H1 (cell line): Measurements from ENCODE around the gene HIGD2A. TPM values are rescaled to one million over a fixed set of nuclear protein-coding genes. Genes with fewer than 3 reads are reported as not detected.

Source experiments
- BCL11A ChIP-seq, 2 experiments: IDR thresholded peaks; one replicate each; pipeline ENCODE4 v1.6.1; 2011; ENCODE audit warnings: low read depth in 2 of 2, low read length in 2 of 2, mild to moderate bottlenecking in 2 of 2
- CBX5 ChIP-seq: fragments of 300-800, 300-1000 bp; sonication (generic); IDR thresholded peaks from 2 replicates; pipeline ENCODE4 v1.7.1; 2016; ENCODE audit warnings: antibody characterized with exemption, low read length, low read depth
- CHD7 ChIP-seq: fragments of 300-600 bp; sonication (generic); IDR thresholded peaks from 2 replicates; pipeline ENCODE4 v1.7.1; 2012; ENCODE audit warnings: low read length, moderate library complexity, mild to moderate bottlenecking, inconsistent platforms; ENCODE audit not compliant: insufficient replicate concordance
- RXRA ChIP-seq: IDR thresholded peaks from 2 replicates; pipeline ENCODE4 v1.6.1; 2011; ENCODE audit warnings: low read depth, mild to moderate bottlenecking, low read length, moderate library complexity; ENCODE audit not compliant: insufficient read depth
- polyA plus RNA-seq, 7 experiments: library from polyadenylated mRNA; depleted of rRNA in 3 of 7; stranded (reverse) in 5 of 7; unstranded in 2 of 7; fragments of >200 nt in 5 of 7; fragments of 200-250 nt in 2 of 7; gene quantifications; 1 replicate in 5 of 7; 2 replicates in 1 of 7; 4 replicates in 1 of 7; pipeline versions ENCODE4 v1.2.1 to v1.2.3, GENCODE V29; 2011 to 2013; ENCODE audit warnings: missing spikeins in 2 of 7, mixed read lengths in 2 of 7
- total RNA-seq: library from RNA; stranded (reverse); fragmentation: NEBNext Ultra II Directional; extraction: Animal tissue kit (Norgen Biotek cat#: 25700); gene quantifications from 2 replicates; pipeline ENCODE4 v1.2.1, GENCODE V29; 2021

The HIGD2A gene
- total and polyA plus RNA-seq, 2 of the 8 experiments (the other 6 are each of a cell fraction or from before 2014, with no cell fraction given) = 95.5 to 264 TPM

DNA sequence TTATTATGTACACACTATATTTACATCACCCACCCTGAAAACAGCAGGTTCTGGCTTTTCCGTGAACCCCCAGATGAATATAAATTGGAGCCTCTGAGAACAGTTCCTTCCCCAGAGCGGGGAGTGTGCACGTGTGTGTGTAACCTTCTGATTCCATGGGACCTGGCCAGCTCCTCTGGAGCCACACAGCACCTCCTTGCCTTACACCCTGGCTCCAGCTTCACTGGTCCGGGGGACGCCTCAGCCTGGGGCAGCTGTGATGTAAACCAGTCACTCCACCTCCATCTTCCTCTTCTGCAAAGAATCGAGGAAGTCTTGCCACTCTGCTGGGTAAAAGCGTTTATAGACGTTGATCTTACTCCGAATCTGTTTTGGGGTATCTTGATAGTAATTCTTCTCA, 4.6 kb upstream of the HIGD2A start (continued):
- no peak for TF ChIP-seq CHD7
- no peak for TF ChIP-seq RXRA
- TF ChIP-seq CBX5 = no peak
- no peak for TF ChIP-seq BCL11A (IDR thresholded peaks at IDR 0.05; ENCODE audit: low read depth in 2 of 2, low read length in 2 of 2)
- TF ChIP-seq, all 59 proteins: peak for 0
